IMR-90 (cell line): Measurements from ENCODE around the gene FRZB.

Source experiments
- CEBPB ChIP-seq: IDR thresholded peaks from 2 replicates; pipeline ENCODE4 v1.6.1; 2012; ENCODE audit warnings: low read depth, low read length, improper control_type of control experiment
- CHD1 ChIP-seq: IDR thresholded peaks from 2 replicates; pipeline ENCODE4 v1.6.1; 2012; ENCODE audit warnings: low read depth, low read length, improper control_type of control experiment
- FOS ChIP-seq: fragments of 150-350 bp; IDR thresholded peaks from 2 replicates; pipeline ENCODE4 v1.6.1; 2016; ENCODE audit warnings: low read depth, low read length
- MAFK ChIP-seq: IDR thresholded peaks from 2 replicates; pipeline ENCODE4 v1.6.1; 2012; ENCODE audit warnings: low read depth, low read length, improper control_type of control experiment
- MXI1 ChIP-seq: IDR thresholded peaks from 2 replicates; pipeline ENCODE4 v1.6.1; 2012; ENCODE audit warnings: low read depth, mild to moderate bottlenecking, low read length, moderate library complexity, borderline replicate concordance
- POLR2A ChIP-seq: IDR thresholded peaks from 2 replicates; pipeline ENCODE4 v1.6.1; 2012; ENCODE audit warnings: mild to moderate bottlenecking, low read depth, low read length
- RAD21 ChIP-seq: IDR thresholded peaks from 2 replicates; pipeline ENCODE4 v1.6.1; 2012; ENCODE audit warnings: low read length, improper control_type of control experiment
- SMC3 ChIP-seq: fragments of 150-350 bp; IDR thresholded peaks from 2 replicates; pipeline ENCODE4 v1.6.1; 2016; ENCODE audit warnings: low read depth, mild to moderate bottlenecking, antibody characterized with exemption, low read length, moderate library complexity
- TF ChIP-seq, protein P1 (sequence below): conservative IDR thresholded peaks from 2 replicates; pipeline ENCODE4 v1.5.1; 2012; ENCODE audit warnings: mild to moderate bottlenecking, low read depth, low read length, improper control_type of control experiment
- TF ChIP-seq, protein P2 (sequence below): fragments of 150-350 bp; IDR thresholded peaks from 2 replicates; pipeline ENCODE4 v1.6.1; 2017; ENCODE audit warnings: mild to moderate bottlenecking, antibody characterized with exemption, low read length, low read depth
- TF ChIP-seq, protein P3 (sequence below): fragments of 150-350 bp; IDR thresholded peaks from 2 replicates; pipeline ENCODE4 v1.6.1; 2016; ENCODE audit warnings: low read depth, mild to moderate bottlenecking, low read length, moderate library complexity, borderline replicate concordance

DNA sequence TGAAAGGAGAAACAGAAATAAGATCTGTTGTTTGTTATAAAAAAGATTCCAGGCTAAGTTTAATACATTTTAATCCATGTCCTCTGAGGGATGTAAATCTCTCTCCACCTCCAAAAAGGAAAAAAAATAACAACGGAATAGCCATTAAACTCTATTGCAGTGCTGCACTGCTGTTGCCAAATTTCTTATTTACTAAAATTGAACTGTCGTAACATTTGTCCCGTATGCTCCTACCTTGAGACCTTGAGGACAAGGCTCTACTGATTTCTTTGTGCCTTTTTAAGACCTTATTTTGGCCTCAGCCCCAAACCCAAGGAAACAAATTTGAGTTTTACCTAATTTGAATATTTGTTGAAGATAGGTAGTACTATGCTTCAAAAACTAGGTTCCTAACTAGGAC lies 56.4 kb downstream of the FRZB start:
- TF ChIP-seq CEBPB (no peak), SMC3 (no peak), RAD21 (no peak), POLR2A (no peak), MAFK (no peak), CHD1 (no peak), MXI1 (no peak), FOS (no peak)
- TF ChIP-seq, protein P1, sequence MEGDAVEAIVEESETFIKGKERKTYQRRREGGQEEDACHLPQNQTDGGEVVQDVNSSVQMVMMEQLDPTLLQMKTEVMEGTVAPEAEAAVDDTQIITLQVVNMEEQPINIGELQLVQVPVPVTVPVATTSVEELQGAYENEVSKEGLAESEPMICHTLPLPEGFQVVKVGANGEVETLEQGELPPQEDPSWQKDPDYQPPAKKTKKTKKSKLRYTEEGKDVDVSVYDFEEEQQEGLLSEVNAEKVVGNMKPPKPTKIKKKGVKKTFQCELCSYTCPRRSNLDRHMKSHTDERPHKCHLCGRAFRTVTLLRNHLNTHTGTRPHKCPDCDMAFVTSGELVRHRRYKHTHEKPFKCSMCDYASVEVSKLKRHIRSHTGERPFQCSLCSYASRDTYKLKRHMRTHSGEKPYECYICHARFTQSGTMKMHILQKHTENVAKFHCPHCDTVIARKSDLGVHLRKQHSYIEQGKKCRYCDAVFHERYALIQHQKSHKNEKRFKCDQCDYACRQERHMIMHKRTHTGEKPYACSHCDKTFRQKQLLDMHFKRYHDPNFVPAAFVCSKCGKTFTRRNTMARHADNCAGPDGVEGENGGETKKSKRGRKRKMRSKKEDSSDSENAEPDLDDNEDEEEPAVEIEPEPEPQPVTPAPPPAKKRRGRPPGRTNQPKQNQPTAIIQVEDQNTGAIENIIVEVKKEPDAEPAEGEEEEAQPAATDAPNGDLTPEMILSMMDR: no peak
- TF ChIP-seq, protein P2, sequence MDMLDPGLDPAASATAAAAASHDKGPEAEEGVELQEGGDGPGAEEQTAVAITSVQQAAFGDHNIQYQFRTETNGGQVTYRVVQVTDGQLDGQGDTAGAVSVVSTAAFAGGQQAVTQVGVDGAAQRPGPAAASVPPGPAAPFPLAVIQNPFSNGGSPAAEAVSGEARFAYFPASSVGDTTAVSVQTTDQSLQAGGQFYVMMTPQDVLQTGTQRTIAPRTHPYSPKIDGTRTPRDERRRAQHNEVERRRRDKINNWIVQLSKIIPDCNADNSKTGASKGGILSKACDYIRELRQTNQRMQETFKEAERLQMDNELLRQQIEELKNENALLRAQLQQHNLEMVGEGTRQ: no peak
- TF ChIP-seq, protein P3, sequence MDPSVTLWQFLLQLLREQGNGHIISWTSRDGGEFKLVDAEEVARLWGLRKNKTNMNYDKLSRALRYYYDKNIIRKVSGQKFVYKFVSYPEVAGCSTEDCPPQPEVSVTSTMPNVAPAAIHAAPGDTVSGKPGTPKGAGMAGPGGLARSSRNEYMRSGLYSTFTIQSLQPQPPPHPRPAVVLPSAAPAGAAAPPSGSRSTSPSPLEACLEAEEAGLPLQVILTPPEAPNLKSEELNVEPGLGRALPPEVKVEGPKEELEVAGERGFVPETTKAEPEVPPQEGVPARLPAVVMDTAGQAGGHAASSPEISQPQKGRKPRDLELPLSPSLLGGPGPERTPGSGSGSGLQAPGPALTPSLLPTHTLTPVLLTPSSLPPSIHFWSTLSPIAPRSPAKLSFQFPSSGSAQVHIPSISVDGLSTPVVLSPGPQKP: no peak
